Type B pancreatic cell (in vitro differentiated cells): ENCODE data around the gene RAMAC. TPM values are rescaled to one million over a fixed set of nuclear protein-coding genes. Genes with fewer than 3 reads are reported as not detected.
A peak's percentile ranks its signal among the peaks of the same experiment; 100 is the strongest.

Source experiments
- DNase-seq: peaks from one replicate; pipeline ENCODE4 v3.0.0; 2021; ENCODE audit warnings: mixed read lengths; ENCODE audit not compliant: unreplicated experiment; ENCODE audit errors: extremely low spot score
- H3K27ac Mint-ChIP-seq: 2 replicates; pipeline ENCODE4 v1.8.0; 2021; ENCODE audit warnings: mild to moderate bottlenecking, mixed read lengths
- H3K27me3 Mint-ChIP-seq: 2 replicates; pipeline ENCODE4 v1.8.0; 2021; ENCODE audit warnings: mixed read lengths
- H3K36me3 Mint-ChIP-seq: 2 replicates; pipeline ENCODE4 v1.8.0; 2021; ENCODE audit warnings: mixed read lengths
- H3K4me1 Mint-ChIP-seq: one replicate; pipeline ENCODE4 v1.8.0; 2021; ENCODE audit warnings: mixed read lengths; ENCODE audit not compliant: unreplicated experiment
- H3K4me3 Mint-ChIP-seq: 2 replicates; pipeline ENCODE4 v1.8.0; 2021; ENCODE audit warnings: mild to moderate bottlenecking, mixed read lengths
- H3K9me3 Mint-ChIP-seq: 2 replicates; pipeline ENCODE4 v1.8.0; 2021; ENCODE audit warnings: mixed read lengths
- CTCF ChIP-seq: fragments of 200-600 bp; sonication (generic); conservative IDR thresholded peaks from 2 replicates; pipeline ENCODE4 v1.5.0; 2021; ENCODE audit warnings: antibody characterized with exemption, mild to moderate bottlenecking
- total RNA-seq: library from RNA; stranded (reverse); gene quantifications from 2 replicates; pipeline ENCODE4 v1.2.1, GENCODE V29; 2021; ENCODE audit warnings: low replicate concordance

Gene RAMAC
- total RNA-seq, 1 donor from 2014 or later = 31.1 TPM

DNA sequence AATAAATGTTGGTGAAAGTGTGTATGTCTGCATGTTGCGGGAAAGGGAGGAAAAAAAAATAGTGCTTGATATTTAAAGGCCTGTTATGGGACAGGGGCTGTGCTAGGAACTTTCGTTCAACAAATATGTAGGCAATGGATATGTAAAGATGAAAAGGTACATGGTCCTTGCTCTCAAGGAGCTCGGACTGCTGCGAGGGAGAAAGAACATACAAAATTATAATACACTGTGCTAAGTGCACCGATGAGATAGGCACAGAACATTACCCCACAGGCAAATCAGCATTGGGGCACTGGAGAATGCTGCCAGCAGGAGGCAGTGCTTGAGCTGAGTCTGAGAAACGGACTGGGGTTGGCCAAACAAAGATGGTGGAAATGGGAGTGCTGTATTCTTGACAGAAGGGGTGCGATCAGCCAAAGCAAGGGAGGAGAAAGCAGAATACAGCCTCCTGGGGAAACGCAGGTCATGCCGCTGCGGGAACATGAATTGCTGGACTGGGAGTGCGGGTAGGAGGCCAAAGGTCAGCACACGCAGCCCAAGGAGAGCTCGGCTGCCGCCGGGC lies 24.8 kb downstream of the RAMAC start:
- H3K9me3 Mint-ChIP-seq = peaks cover 12% of the 10 kb centered on the region
- DNase-seq = peak; percentile 78
- H3K36me3 Mint-ChIP-seq = peaks cover 35% of the 10 kb centered on the region
- peak; percentile 90 for TF ChIP-seq CTCF
- H3K27me3 Mint-ChIP-seq = no peaks in the 10 kb centered on the region
- H3K4me3 Mint-ChIP-seq = peak overlapping the region; percentile 97
- H3K4me1 Mint-ChIP-seq = peaks cover 27% of the 10 kb centered on the region
- H3K27ac Mint-ChIP-seq = peak overlapping the region; percentile 94

GRCh38 chr15:83011271-83012075 lies 25.5 kb downstream of the RAMAC start, which contains the start of gene C15orf40:
Gene C15orf40, minus strand, starts transcription at chr15:83011639. Its CDS starts 32 bp downstream, at chr15:83011607.
- H3K4me3 Mint-ChIP-seq = peak within 1 kb of the TSS; percentile 97
- TF ChIP-seq CTCF = peak; percentile 57
- H3K36me3 Mint-ChIP-seq = peaks cover 35% of the 10 kb centered on the region
- H3K9me3 Mint-ChIP-seq = peaks cover 12% of the 10 kb centered on the region
- peak; percentile 91 for DNase-seq
- peak within 1 kb of the TSS; percentile 94 for H3K27ac Mint-ChIP-seq
- peaks cover 27% of the 10 kb centered on the region for H3K4me1 Mint-ChIP-seq
- H3K27me3 Mint-ChIP-seq = no peaks in the 10 kb centered on the region

- Mint-ChIP-seq H3K27me3 (no peaks in the 10 kb centered on the region), H3K9me3 (peaks cover 12% of the 10 kb centered on the region), H3K27ac (peak overlapping the region; percentile 94), H3K4me3 (peak overlapping the region; percentile 97), H3K36me3 (peaks cover 33% of the 10 kb centered on the region), H3K4me1 (peaks cover 27% of the 10 kb centered on the region)
- no peak for DNase-seq
- no peak for TF ChIP-seq CTCF
Observed at GRCh38 chr15:83012076-83012426, 26.0 kb downstream of the RAMAC start.

DNA sequence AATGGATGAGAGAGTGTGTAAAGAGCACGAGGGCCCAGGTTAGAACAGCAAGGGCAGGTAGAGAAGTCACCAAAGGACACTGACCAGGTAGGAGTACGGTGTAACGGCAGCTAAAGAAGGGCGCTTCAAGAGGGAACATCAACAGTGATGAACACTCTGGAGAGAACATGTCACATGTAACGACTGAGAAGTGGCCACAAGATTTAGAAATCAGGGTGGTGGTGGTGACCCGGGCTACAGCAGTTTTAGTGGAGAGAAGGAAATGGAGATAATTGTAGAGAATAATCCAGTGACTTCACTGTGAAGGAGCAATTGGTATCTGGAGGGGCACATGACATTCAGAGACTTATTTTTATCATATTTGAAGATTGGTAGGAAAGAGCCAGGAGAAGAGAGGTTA lies 26.6 kb downstream of the RAMAC start:
- H3K27me3 Mint-ChIP-seq = no peaks in the 10 kb centered on the region
- H3K4me3 Mint-ChIP-seq = peak overlapping the region; percentile 97
- peaks cover 29% of the 10 kb centered on the region for H3K36me3 Mint-ChIP-seq
- peaks cover 27% of the 10 kb centered on the region for H3K4me1 Mint-ChIP-seq
- H3K9me3 Mint-ChIP-seq = peaks cover 12% of the 10 kb centered on the region
- no peak for DNase-seq
- TF ChIP-seq CTCF = no peak
- H3K27ac Mint-ChIP-seq = no peak overlapping the region

GRCh38 chr15:83014205-83014653 lies 28.2 kb downstream of the RAMAC start:
- Mint-ChIP-seq H3K4me3 (peak overlapping the region; percentile 10), H3K9me3 (peaks cover 12% of the 10 kb centered on the region), H3K4me1 (peaks cover 27% of the 10 kb centered on the region), H3K27ac (peak overlapping the region; percentile 59), H3K36me3 (peaks cover 29% of the 10 kb centered on the region), H3K27me3 (no peaks in the 10 kb centered on the region)
- DNase-seq = no peak
- TF ChIP-seq CTCF = no peak
